DLD1 (cell line): ENCODE data around the gene PABPN1.

Experiments
- in situ Hi-C: cut with HindIII; loops from 2 replicates; pipeline ENCODE4 v1.10.0; 2017; ENCODE audit warnings: low sequenced_read_pairs

The PABPN1 gene

DNA sequence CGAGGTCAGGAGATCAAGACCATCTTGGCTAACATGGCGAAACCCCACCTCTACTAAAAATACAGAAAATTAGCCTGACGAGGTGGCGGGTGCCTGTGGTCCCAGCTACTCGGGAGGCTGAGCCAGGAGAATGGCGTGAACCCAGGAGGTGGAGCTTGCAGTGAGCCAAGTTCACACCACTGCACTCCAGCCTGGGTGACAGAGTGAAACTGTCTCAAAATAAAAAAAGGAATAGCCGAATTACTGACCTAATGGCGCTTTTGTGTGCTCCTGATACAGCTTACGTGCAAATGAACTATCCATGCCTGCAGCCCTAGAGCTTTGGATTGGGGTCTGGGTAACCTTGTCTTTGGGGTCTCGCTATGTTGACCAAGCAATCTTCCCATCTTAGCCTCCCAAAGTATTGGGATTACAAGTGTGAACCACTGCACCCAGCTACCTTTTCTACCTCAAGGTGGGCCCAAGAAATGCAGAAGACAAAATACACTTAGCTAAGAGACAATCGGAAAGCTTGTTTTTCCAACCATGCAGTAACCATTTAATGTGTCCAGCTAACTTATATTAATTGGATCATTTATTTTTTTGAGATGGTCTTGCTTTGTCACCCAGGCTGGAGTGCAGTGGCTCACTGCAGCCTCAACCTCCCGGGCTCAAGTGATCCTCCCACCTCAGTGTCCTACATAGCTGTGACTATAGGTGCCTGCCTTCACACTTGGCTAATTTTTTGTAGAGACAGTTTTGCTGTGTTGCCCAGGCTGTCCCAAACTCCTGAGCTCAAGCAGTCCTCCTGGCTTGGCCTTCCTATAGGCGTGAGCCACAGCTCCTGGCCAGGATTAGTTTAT is 5.5 kb downstream of the PABPN1 start:
- in situ Hi-C loops: no loop called here

DNA sequence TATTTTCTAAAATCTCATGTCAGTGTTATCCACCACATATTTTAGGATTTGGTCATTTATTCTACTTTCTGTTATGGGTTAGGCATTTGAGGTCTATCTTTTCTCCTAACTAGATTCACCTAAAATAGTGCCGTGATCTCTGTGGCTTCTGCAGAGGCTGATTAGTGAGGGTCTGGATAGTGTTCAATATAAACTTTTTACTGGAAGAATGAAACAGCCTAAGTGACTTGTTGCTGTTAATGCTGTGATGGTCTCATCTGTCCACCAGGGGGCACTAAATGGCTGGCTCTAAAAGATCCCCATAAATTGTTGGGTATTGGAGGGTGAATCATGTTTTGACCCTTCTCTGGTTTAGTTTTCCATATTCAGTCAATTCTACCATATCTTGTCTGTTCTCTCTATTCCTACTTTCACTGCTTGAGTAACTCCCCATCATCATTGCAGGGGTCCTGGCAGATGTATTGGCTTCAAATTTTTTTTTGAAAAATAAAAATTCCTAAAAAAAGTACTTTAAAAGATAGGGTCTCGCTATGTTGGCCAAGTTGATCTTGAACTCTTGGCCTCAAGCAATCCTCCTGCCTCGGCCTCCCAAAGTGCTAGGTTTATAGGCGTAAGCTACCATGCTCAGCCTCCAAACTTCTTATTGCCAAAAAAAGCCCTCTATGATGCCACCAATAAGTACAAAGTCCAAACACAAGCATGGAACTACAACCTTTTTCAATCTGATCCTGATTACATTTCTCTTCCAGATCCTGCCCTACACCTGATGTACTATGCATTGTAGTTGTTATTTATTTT is 6.9 kb downstream of the PABPN1 start:
- in situ Hi-C loops: no loop called here

DNA sequence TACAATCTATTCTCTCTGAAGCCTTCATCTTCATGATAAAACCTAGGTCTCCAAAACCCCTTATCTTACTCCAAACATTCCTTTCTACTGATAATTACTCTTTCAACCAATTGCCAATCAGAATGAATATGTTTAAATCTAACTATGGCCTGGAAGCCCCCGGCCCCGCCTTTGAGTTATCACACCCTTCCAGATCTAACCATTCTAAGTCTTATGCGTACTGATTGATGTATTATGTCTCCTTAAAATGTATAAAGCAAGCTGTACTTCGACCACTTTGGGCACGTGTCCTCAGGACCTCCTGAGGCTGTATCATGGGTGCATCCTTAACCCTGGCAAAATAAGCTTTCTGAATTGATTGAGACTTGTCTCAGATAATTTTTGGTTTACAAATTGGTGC is 14.4 kb downstream of the PABPN1 start:
- in situ Hi-C loops: no loop called here

DNA sequence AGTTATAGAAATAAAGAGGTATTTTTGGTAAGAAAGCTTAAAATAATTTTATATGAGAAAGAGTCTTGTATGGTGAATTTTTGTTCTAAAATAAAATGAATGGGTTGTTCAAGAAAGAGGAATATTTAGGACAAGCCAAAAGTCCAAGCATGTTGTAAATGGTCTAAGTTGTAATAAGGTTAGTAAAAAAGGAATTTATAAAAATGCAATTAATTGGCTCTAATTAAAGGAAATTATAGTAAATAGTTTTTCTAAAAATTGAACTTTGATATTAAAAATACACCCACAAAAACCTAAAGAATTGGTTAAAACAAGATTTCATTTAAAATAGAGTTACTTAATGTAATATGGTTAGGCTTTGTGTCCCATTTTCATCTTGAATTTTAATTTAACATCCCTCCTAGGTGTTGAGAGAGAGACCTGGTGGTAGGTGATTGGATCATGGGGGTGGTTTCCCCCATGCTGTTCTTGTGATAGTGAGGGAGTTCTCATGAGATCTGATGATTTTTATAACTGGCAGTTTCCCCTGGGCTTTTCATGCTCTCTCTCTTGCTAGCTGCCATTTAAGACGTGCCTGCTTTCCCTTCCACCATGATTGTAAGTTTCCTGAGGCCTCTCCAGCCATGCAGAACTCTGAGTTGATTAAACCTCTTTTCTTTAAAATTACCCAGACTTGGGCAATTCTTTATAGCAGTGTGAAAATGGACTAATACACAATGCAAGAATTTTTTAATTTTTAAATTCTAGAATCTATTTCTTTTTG is 18.4 kb downstream of the PABPN1 start:
- in situ Hi-C loops: no loop called here

DNA sequence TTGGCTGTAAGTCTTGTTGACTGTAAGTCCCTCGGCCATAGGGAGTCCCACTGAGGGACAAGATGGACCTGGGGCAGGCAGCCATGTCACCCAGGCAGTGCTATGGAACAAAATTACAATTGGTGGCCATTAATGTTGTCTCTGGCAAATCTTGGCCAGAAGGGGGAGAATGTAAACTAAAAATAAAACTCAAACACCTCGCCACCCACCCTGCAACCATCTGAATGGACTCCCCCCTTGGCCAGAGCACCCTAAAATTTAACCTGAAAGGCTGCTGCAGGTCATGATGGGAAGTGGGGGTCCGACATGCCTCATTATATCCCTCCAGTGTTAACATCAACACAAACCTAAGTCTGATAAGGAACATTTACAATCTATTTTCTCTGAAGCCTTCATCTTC is 23.2 kb downstream of the PABPN1 start:
- in situ Hi-C loops: no loop called here

DNA sequence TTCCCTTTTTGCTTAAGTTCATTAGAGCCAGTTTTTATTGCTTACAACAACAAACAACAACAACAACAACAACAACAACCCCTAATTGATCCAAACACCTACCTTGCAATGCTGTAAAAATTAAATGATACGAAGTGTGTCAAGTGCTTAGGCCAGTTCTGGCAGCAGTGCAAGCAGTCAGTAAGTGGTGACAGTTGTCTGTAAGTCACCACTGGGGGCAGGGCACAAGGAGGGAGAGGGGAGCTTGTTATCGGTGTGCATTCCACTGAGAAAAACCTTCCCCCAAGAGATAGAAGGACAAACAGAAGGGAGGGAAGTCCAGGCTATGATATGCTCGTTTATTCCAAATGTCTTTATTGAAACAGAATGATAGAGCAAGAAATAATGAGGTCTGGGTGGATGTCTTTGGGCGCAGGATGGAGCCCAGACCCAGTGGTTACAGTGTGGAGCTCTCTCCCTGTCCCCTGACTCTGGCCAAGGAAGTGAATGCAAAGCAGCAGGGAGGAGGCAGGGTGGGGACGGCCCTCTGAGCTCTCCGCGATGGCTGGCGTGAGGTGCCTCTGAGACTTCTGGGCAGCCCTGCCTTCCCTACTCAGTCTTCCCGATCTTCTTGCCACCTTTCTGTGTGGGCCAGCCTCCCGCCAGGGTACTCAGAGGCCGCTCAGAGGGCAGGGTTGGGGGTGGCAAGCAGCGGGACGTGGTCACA is 24.9 kb downstream of the PABPN1 start:
- in situ Hi-C loops: no loop called here

DNA sequence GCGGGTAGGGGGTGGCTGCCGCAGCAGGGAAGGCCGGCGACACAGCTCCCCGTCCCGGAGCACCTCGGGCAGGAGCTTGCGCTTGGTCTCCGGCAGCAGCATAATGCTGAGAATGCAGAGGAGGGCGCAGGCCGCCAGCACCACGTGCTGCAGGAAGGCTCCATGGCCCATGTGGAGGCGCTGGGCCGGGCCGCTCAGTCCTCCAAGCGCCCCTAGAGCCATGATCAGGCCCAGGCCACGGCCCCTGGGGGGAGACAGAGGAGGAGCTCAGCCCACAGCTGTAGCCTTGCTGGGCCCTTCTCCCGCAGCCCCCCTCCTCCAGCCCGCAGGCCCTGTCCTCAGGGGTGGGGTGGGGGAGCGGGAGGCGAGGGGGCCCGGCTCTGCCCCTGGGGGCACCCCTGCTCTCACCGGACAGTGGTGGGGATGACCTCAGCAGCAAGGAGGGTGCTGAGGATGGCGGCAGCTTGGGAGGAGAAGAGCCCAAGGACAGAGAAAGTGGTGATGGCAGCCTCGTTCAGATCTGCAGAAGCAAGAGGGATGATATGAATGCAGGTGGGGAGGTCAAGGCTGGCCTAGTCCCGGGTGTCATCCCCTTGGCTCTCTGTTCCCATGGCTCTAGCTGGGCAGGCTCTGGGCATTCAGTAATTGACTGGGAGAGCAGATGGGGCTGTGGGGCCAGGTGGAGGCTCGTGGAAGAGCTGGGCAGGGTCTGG is 25.6 kb downstream of the PABPN1 start:
- in situ Hi-C loops: no loop called here

DNA sequence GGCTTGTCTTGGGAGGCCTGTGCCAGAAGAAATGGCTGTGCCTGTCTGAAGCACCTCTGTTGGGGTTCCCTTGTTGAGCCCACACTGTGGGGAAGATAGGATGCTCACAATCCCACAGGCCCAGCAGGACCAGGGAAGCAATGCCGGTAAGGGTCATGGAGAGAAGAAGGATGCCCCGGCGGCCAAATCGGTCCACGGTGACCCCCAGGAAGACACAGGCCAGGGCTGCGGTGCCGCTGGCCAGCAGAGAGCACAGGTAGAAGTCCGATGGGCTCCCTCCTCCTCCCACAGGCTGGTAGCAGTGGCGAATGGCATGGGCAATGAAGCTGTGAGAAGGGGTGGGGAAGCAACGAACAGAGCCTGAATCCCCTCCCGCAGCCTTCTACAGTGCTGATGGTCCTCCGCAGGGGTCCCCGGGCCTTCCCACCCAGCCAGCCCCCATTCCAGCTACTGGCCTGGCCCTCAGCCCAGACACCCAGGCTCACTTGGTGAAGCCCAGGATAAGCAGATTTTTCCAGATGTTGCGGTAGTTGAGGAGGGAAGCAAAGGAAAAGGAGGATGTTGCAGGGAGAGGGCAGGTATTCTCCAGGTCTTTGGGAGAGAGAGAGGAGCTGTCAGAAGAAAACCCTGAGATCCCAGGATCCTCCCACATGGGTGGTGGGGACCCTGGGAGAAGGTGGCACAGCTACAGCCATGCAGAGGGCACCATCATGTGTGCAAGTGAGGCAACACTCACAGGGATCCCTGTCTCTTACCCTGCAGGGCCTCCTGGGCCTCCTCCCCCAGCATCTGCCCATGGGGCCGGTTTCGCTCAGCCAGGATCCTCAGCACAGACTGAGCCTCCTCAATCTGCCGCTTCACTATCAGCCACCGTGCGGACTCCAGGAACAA is 26.4 kb downstream of the PABPN1 start:
- in situ Hi-C loops: no loop called here

DNA sequence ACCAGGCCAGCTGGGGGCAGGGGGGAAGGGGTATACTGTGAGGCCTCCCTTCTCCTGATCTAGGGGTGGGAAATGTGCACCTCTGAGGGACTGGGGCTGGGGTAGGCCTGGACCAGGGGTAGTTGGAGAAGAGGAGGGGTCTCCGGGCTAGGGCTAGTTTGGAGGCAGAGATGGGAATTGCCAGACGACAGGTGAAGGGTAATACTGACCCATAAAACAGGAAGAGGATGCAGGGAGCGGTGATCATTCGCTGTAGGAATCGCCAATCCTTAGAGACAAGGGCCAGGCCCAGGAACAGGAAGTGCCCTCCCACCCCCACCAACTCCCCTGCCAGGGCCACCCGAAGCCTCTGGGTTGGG is 27.0 kb downstream of the PABPN1 start:
- in situ Hi-C loops: no loop called here

DNA sequence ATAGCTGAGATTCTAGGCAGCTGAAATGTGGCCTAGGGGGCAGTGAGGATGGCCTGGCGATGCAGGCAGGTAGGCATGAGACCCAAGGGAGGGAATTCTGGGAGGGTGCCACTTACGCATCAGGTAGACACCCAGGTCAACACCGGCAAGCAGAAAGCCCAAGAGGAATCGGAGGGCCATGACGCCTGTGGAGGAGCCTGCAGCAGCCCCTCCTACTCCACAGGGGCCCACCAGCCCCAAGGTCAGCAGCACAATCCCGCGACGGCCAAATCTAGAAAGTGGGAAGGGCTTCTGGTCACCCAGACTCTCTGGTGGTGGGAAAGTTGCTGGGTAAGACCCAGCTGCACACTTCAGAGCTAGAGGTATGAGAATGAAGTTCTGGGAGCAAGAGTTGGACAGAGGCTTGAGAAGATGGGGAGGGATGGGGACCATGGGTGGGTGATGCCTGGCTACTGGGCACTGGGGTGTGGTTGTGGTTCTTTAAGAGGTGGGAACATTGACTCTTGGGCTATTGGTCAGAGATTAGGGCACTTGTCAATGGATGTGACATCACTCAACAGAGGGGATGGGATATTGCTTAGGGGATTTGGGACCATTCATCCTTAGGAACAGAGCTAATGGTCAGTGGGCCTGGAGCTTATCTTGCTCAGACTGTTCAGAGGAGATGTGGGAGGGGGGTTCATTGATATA is 28.0 kb downstream of the PABPN1 start:
- in situ Hi-C loops: no loop called here

DNA sequence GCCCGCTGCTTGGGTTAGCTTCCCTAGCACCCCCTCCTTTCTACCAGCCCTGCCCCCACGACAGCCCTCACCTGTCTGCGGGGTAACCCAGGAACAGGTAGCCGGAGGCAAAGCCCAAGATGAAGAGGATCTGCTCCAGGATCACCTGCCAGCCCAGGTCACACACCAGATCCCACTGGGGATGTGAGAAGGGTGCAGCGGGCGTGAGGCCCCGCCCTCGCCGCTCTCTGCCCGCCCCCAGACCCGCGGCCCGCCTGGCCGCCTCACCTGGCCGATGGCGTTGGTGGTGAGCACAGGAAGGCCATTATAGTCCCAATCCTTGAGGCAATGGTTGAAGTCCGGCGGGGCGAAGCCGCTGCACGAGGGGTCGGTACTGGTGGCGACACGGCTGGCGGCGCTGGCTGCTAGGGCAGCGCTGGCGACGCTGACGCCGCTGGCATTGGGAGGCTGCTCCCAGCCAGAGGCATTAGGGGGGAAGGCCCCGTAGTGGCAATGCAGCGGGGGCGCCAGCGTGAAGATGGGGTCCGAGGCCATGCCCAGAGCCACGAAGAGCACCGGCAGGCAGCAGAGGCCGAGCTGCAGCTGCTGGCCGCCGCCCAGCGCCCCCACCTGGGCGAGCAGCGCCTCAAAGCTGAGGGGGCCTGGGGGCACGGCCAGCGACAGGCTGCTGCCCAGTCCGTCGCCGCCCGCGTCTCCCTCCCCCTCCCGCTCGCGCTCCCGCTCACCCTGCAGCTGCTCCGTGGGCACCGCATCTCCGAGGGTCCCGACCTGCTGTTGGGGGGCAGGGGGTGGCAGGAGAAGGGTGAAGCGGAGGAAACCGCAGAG is 30.6 kb downstream of the PABPN1 start:
- in situ Hi-C loops: no loop called here

DNA sequence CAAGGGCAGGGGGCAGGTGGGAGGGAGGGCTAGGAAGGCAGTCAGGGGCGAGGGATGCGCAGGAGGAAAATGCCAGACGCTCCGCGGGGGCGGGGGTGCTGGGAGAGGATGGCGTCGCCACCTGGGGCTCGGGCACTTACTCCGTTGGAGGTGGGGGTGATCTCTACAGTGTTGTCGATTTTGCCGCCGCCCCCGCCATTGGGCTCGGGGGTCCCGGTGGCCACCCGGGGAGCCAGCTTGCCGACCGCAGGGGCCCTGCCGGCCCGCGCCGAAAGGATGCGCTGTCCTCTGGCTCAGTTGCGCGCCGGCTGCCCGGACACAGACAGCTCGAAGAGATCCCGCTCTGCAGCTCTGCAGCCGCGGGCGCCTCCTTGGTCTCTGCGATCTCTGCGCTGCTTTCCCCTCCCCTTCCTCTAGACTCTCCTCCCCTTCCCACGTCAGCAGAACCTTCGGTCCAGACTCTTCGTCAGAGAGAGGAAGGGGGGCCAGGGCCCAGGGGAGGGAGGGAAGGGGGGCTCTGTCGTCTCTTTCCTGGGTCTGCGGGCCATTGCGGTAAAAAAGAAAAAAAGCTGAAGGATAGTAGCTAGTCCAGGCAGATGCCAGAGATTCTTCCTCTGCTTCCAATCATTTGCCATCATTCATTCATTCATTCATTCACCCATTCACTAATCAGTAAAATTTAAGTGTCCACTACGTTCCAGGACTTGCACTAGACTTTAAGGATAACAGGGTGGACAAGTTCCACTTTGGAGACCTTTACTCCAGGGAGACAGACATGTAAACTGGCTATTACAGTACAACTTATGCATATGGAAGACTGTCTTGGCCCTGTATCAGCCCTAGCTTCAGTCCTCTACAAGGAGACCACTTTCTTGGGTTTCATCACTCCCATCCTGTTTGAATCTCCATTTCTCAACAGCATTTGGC is 31.5 kb downstream of the PABPN1 start, which contains the start of gene SLC22A17:
Gene SLC22A17, minus strand, starts transcription at position 382 of the 927 bp plus-strand sequence.
- in situ Hi-C loops: no loop called here

DNA sequence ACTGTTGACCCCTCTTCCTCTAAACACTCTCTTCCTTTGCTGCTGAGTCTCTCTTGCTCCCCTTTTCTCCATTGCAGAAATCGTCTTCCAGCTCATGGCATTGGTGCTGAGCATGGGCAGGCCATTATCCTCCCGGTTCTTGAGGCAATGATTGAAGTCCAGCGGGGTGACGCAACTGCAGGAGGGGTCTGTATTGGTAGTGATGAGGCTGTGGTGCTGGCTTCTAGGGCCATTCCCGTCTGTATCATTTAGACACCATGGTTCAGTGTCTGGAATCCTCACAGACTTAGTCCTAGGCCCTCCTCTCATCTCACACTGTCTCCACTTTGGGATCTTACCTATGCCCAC is 32.1 kb downstream of the PABPN1 start:
- in situ Hi-C loops: no loop called here

DNA sequence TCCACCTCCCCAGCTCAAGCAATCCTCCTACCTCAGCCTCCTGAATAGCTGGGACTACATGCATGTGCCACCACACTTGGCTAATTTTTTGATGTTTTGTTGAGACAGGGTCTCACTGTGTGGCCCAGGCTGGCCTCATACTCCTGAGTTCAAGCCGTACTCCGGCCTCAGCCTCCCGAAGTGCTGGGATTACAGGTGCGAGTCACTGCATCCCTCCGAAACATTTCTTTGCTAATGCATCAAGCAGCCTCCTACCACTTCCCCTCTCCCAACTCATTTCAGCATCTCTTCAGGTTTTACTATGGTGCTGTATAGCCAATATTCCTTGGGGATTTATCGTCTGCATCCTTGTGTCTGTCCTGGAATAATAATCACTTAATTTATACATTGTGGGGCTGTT is 33.7 kb downstream of the PABPN1 start:
- in situ Hi-C loops: no loop called here

DNA sequence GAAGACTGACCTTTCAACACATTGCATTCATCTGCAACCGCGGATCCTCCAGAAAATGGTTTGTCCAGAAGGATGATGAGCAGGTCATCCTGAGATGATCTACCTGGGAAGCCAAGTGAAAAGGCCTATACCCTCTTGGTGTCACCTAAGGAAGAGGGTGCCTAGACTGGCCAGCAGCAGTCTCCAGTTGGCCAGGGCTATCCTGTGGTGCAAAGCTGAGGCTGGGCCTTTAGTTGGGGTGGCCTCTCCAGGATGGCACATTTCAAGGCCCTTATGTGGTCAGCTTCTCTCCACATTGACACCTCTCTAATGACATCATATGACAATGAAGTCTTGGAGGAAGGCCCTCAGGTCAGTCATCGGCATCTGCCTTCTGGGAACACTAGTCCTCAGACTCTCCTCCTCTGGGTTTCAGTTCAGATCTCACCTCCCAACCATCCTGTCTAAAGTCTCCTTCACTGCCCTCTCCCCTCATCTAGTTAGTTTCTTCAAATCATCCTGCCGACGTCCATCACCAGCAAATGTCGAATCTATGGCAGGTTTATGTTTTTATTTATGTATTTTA is 34.7 kb downstream of the PABPN1 start:
- in situ Hi-C loops: no loop called here

DNA sequence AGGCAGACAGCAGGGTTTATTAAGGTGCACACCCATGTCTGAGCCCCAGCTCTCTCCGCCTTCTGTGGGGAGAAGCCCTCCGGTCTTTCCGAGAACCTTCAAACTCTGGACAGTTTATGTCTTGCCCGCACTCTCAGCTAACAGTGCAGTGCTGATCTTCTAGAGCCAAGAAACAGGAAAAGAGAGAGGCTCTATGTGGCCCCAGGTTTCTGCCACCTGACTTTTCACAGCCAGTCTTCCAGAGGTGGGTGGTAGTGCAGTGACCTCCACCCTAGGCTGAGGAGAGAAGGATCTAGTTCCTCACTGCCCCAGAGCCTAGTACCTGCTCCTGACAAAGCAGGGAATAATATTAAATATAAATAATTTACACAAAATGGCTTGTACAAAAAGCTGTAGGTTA is 35.4 kb downstream of the PABPN1 start:
- in situ Hi-C loops: no loop called here

DNA sequence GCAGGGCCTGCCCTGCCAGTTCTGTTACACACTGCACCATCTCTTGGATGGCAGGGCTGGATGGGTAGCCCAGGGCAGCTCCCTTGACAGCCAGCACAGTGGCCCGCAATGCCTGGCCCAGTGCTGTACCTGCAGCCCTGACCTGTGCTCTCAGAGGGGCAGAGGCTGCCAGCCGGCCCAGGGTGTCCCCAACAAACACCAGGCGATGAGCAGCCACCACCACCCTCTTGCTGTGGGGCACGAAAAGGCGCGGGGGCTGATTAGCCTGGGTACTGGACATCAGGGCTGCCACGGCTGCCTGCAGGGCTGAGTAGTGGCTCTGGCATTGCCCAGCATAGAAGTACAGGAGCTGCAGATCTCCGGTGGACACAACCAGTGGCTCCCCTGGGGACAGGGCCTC is 36.0 kb downstream of the PABPN1 start:
- in situ Hi-C loops: no loop called here
